Neuronal stem cell (in vitro differentiated cells): ENCODE results near the gene NPHS1.

Source experiments
- DNase-seq: peaks from one replicate; pipeline ENCODE4 v3.0.0-alpha.2; 2013; ENCODE audit warnings: low spot score
- H2AFZ ChIP-seq: one replicate; pipeline ENCODE4 v1.6.1; 2013; ENCODE audit warnings: mild to moderate bottlenecking, low read length, inconsistent platforms
- H2AK5ac ChIP-seq: 2 replicates; pipeline ENCODE4 v1.6.1; 2013; ENCODE audit warnings: low read depth, mild to moderate bottlenecking, inconsistent platforms, low read length, moderate library complexity, mixed read lengths
- H2BK120ac ChIP-seq: 2 replicates; pipeline ENCODE4 v1.6.1; 2013; ENCODE audit warnings: low read depth, mild to moderate bottlenecking, inconsistent platforms, low read length, moderate library complexity, mixed read lengths
- H2BK12ac ChIP-seq: one replicate; pipeline ENCODE4 v1.6.1; 2013; ENCODE audit warnings: low read length, inconsistent platforms
- H2BK15ac ChIP-seq: 2 replicates; pipeline ENCODE4 v1.6.1; 2013; ENCODE audit warnings: mild to moderate bottlenecking, low read length, inconsistent platforms, mixed read lengths
- H2BK5ac ChIP-seq: one replicate; pipeline ENCODE4 v1.6.1; 2013; ENCODE audit warnings: inconsistent platforms, mild to moderate bottlenecking, low read length, moderate library complexity
- H3K14ac ChIP-seq: one replicate; pipeline ENCODE4 v1.6.1; 2013; ENCODE audit warnings: low read length, inconsistent platforms
- H3K18ac ChIP-seq: 2 replicates; pipeline ENCODE4 v1.6.1; 2013; ENCODE audit warnings: low read length, inconsistent platforms
- H3K23ac ChIP-seq: 2 replicates; pipeline ENCODE4 v1.6.1; 2013; ENCODE audit warnings: low read depth, mild to moderate bottlenecking, mixed read lengths, low read length, inconsistent platforms; ENCODE audit not compliant: poor library complexity
- H3K27ac ChIP-seq: replicated peaks from 3 replicates; pipeline ENCODE4 v1.5.1; 2013; ENCODE audit warnings: low read length, inconsistent platforms
- H3K27me3 ChIP-seq, 3 experiments: 2 replicates each; pipeline ENCODE4 v1.6.1; 2013; ENCODE audit warnings: low read length in 3 of 3, mild to moderate bottlenecking in 2 of 3, inconsistent platforms in 1 of 3, low read depth in 1 of 3, mixed read lengths in 1 of 3, moderate library complexity in 1 of 3; ENCODE audit not compliant: control insufficient read depth in 3 of 3, insufficient read depth in 3 of 3
- H3K36me3 ChIP-seq, 2 donors: replicated peaks in 1 of 2; 2 replicates each; pipeline ENCODE4 v1.6.1; 2013; ENCODE audit warnings: low read length in 2 of 2; ENCODE audit not compliant: control insufficient read depth in 2 of 2, insufficient read depth in 2 of 2
- H3K4ac ChIP-seq: 2 replicates; pipeline ENCODE4 v1.6.1; 2013; ENCODE audit warnings: inconsistent platforms, mild to moderate bottlenecking, low read length, moderate library complexity
- H3K4me1 ChIP-seq, 2 donors: 1 replicate in 1 of 2; 2 replicates in 1 of 2; pipeline ENCODE4 v1.6.1; 2013; ENCODE audit warnings: low read length in 2 of 2, low read depth in 1 of 2; ENCODE audit not compliant: control insufficient read depth in 2 of 2, insufficient read depth in 1 of 2
- H3K4me2 ChIP-seq: one replicate; pipeline ENCODE4 v1.6.1; 2013; ENCODE audit warnings: mild to moderate bottlenecking, low read length, inconsistent platforms; ENCODE audit not compliant: insufficient read depth, poor library complexity, severe bottlenecking
- H3K4me3 ChIP-seq, 2 donors: 2 replicates each; pipeline ENCODE4 v1.5.1; 2013; ENCODE audit warnings: low read length in 2 of 2, mild to moderate bottlenecking in 2 of 2, inconsistent platforms in 1 of 2, moderate library complexity in 1 of 2
- H3K79me1 ChIP-seq: one replicate; pipeline ENCODE4 v1.6.1; 2013; ENCODE audit warnings: low read depth, mild to moderate bottlenecking, inconsistent platforms, low read length, moderate library complexity
- H3K9ac ChIP-seq: one replicate; pipeline ENCODE4 v1.6.1; 2013; ENCODE audit warnings: mild to moderate bottlenecking, low read depth, low read length, inconsistent platforms; ENCODE audit not compliant: poor library complexity
- H3K9me3 ChIP-seq, 2 donors: replicated peaks in 1 of 2; 2 replicates each; pipeline versions ENCODE3 to v1.6.1; 2013; ENCODE audit warnings: low read length in 2 of 2, mild to moderate bottlenecking in 2 of 2, inconsistent platforms in 1 of 2, low read depth in 1 of 2, mixed read lengths in 1 of 2, moderate library complexity in 1 of 2; ENCODE audit not compliant: control insufficient read depth in 2 of 2, insufficient read depth in 1 of 2
- H4K8ac ChIP-seq: one replicate; pipeline ENCODE4 v1.6.1; 2013; ENCODE audit warnings: low read depth, mild to moderate bottlenecking, inconsistent platforms, low read length, moderate library complexity
- H4K91ac ChIP-seq: one replicate; pipeline ENCODE4 v1.6.1; 2013; ENCODE audit warnings: low read length, low read depth, mild to moderate bottlenecking, inconsistent platforms; ENCODE audit not compliant: poor library complexity
- WGBS, 2 donors: extraction: QIAGEN DNeasy Blood & Tissue Kit; methylation state at CpG; one replicate each; pipeline ENCODE4 v1.1.7; 2013; ENCODE audit warnings: missing lambda C conversion rate in 2 of 2, mixed read lengths in 1 of 2; ENCODE audit not compliant: insufficient read length in 2 of 2, insufficient replicate concordance in 1 of 2; ENCODE audit errors: extremely low coverage in 2 of 2; 5-methylcytosine and 5-hydroxymethylcytosine counted together

NPHS1 gene

GRCh38 chr19:35845215-35846037 is 6.9 kb downstream of the NPHS1 start:
- Histone ChIP-seq H4K91ac (no peak overlapping the region), H3K18ac (peak overlapping the region; percentile 76), H2BK120ac (no peak overlapping the region), H3K23ac (peak overlapping the region; percentile 96), H2AK5ac (no peak overlapping the region), H3K4me2 (peak overlapping the region; percentile 18), H4K8ac (no peak overlapping the region), H3K27ac (no peak overlapping the region), H3K36me3 (no peaks in the 10 kb centered on the region), H3K79me1 (peaks cover 2% of the 10 kb centered on the region), H3K27me3 (peaks cover 21 to 88% (median 47%) of the 10 kb centered on the region in 3 experiments), H3K4me1 (peaks cover 4 to 7% of the 10 kb centered on the region in 2 donors), H3K9me3 (no peaks in the 10 kb centered on the region), H3K9ac (peak overlapping the region; percentile 72), H3K4ac (no peak overlapping the region), H2BK5ac (no peak overlapping the region), H3K14ac (peak overlapping the region; percentile 38), H2BK12ac (no peak overlapping the region), H2BK15ac (no peak overlapping the region), H2AFZ (peak overlapping the region; percentile 45), H3K4me3 (peak overlapping the region in 1 of 2 donors; percentile 65)
- no CpG with 5 or more reads among the region's 63 CpGs for WGBS, 2 donors
- DNase-seq = no peak

DNA sequence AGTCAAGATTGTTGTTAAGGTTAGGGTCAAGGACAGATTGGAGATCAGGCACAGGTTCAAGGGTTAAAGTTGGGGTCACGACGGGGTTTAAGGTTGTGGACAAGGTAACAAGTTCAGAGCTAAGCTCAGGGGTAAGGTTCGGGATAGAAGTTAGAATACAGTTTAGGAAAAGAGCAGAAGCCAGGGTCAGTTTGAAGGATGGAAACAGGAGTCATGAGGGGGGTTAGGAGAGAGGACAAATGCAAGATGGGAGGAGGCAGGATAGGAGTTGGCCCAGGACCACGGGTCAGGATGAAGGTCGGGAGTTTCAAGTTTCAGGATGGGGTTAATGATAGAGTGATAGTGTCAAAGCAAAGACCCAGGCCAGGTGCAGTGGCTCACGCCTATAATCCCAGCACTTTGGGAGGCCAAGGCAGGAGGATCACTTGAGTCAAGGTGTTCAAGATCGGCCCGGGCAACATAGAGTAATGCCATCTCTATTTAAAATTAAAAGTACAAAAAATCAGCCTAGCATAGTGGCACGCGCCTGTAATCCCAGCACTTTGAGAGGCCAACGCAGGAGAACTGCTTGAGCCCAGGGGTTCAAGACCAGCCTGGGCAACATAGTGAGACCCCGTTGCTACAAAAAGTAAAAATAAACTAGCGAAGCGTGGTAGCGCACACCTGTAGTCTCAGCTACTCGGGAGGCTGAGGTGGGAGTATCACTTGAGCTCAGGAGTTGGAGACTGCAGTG is 7.7 kb downstream of the NPHS1 start:
- no peak overlapping the region for H2BK15ac ChIP-seq
- H3K14ac ChIP-seq = peak overlapping the region; percentile 38
- no peak for DNase-seq
- no peak overlapping the region for H2BK12ac ChIP-seq
- H3K18ac ChIP-seq = peak overlapping the region; percentile 71
- H2BK120ac ChIP-seq = no peak overlapping the region
- peaks cover 21 to 82% (median 47%) of the 10 kb centered on the region in 3 experiments for H3K27me3 ChIP-seq
- no peaks in the 10 kb centered on the region for H3K9me3 ChIP-seq
- H3K27ac ChIP-seq = no peak overlapping the region
- H2AFZ ChIP-seq = no peak overlapping the region
- H3K4me1 ChIP-seq = peaks cover 4 to 7% of the 10 kb centered on the region in 2 donors
- H3K4me2 ChIP-seq = no peak overlapping the region
- no peak overlapping the region for H4K8ac ChIP-seq
- no peak overlapping the region for H3K4ac ChIP-seq
- no peak overlapping the region for H3K4me3 ChIP-seq
- H3K79me1 ChIP-seq = peaks cover 2% of the 10 kb centered on the region
- peak overlapping the region; percentile 13 for H2BK5ac ChIP-seq
- H3K9ac ChIP-seq = no peak overlapping the region
- H3K36me3 ChIP-seq = no peaks in the 10 kb centered on the region
- H3K23ac ChIP-seq = peak overlapping the region; percentile 95
- H4K91ac ChIP-seq = no peak overlapping the region
- WGBS, 2 donors = no CpG with 5 or more reads among the region's 16 CpGs
- H2AK5ac ChIP-seq = no peak overlapping the region

GRCh38 chr19:35843676-35844481 is 8.4 kb downstream of the NPHS1 start:
- Histone ChIP-seq H3K36me3 (no peaks in the 10 kb centered on the region), H3K4me1 (peaks cover 4 to 7% of the 10 kb centered on the region in 2 donors), H2BK15ac (no peak overlapping the region), H2BK120ac (no peak overlapping the region), H3K9me3 (peaks cover 0 to 2% of the 10 kb centered on the region in 2 donors), H3K4me3 (no peak overlapping the region), H3K4me2 (no peak overlapping the region), H3K23ac (peak overlapping the region; percentile 95), H3K27ac (no peak overlapping the region), H3K4ac (no peak overlapping the region), H4K8ac (no peak overlapping the region), H4K91ac (no peak overlapping the region), H3K14ac (peak overlapping the region; percentile 38), H3K18ac (peak overlapping the region; percentile 71), H2BK12ac (no peak overlapping the region), H2BK5ac (peak overlapping the region; percentile 13), H3K27me3 (peaks cover 21 to 74% (median 47%) of the 10 kb centered on the region in 3 experiments), H2AK5ac (no peak overlapping the region), H2AFZ (peak overlapping the region; percentile 17), H3K79me1 (no peaks in the 10 kb centered on the region), H3K9ac (no peak overlapping the region)
- no peak for DNase-seq
- whole genome bisulfite sequencing, 2 donors = no CpG with 5 or more reads among the region's 42 CpGs
